Prostate gland (tissue), 2 donors: ENCODE data around the gene KCNN3. TPM values are rescaled to one million over a fixed set of nuclear protein-coding genes. Genes with fewer than 3 reads are reported as not detected.

Experiments
- DNase-seq: peaks from one replicate; pipeline ENCODE4 v3.0.0-alpha.2; 2019; ENCODE audit warnings: low spot score
- H3K27ac ChIP-seq, 2 donors: fragments of 200-600 bp; sonication (generic); 2 replicates each; pipeline ENCODE4 v1.5.1; 2017 to 2019
- H3K27me3 ChIP-seq: fragments of 200-600 bp; sonication (generic); replicated peaks from 2 replicates; pipeline ENCODE4 v1.5.1; 2019; ENCODE audit not compliant: insufficient read depth
- H3K36me3 ChIP-seq, 2 donors: fragments of 200-600 bp; sonication (generic); 1 replicate in 1 of 2; 2 replicates in 1 of 2; pipeline versions ENCODE4 v1.5.1 to v1.8.1; 2017 to 2019
- H3K4me1 ChIP-seq: fragments of 200-600 bp; sonication (generic); replicated peaks from 2 replicates; pipeline ENCODE4 v1.5.1; 2019
- H3K4me3 ChIP-seq, 2 donors: fragments of 200-600 bp; sonication (generic); 2 replicates each; pipeline ENCODE4 v1.5.1; 2017 to 2019
- H3K9me3 ChIP-seq: fragments of 200-600 bp; sonication (generic); 2 replicates; pipeline ENCODE4 v1.5.1; 2017
- POLR2A ChIP-seq: fragments of 450-650 bp; IDR thresholded peaks from one replicate; pipeline ENCODE4 v1.6.1; 2016; ENCODE audit warnings: antibody characterized with exemption, mild to moderate bottlenecking
- POLR2AphosphoS5 ChIP-seq: sonication (generic); formaldehyde crosslinking; IDR thresholded peaks from one replicate; pipeline ENCODE4 v1.6.1; 2017; ENCODE audit warnings: antibody characterized with exemption
- WGBS: methylation state at CpG from one replicate; pipeline ENCODE4 v1.1.5; 2018; 5-methylcytosine and 5-hydroxymethylcytosine counted together
- intact Hi-C: fragments of 100-400 bp; cut with DNase I; formaldehyde crosslinking; loops from one replicate; pipeline ENCODE4 v1.14.2; 2022
- total RNA-seq, 2 donors: library from RNA; depleted of rRNA; stranded (reverse); fragments of >200 nt; gene quantifications; one replicate each; pipeline ENCODE4 v1.1.0, GENCODE V29; 2016
- TF ChIP-seq, protein P1 (sequence below), 4 experiments: fragments of 200-600 bp in 2 of 4; fragments of 450-650 bp in 2 of 4; sonication (generic) in 2 of 4; IDR thresholded peaks; 1 replicate in 3 of 4; 2 replicates in 1 of 4; pipeline ENCODE4 v1.5.1; 2016 to 2019; ENCODE audit warnings: antibody characterized with exemption in 4 of 4, mild to moderate bottlenecking in 2 of 4, moderate library complexity in 2 of 4

KCNN3 gene
- total RNA-seq, 2 donors from 2014 or later = 1.2 to 3.0 TPM

DNA sequence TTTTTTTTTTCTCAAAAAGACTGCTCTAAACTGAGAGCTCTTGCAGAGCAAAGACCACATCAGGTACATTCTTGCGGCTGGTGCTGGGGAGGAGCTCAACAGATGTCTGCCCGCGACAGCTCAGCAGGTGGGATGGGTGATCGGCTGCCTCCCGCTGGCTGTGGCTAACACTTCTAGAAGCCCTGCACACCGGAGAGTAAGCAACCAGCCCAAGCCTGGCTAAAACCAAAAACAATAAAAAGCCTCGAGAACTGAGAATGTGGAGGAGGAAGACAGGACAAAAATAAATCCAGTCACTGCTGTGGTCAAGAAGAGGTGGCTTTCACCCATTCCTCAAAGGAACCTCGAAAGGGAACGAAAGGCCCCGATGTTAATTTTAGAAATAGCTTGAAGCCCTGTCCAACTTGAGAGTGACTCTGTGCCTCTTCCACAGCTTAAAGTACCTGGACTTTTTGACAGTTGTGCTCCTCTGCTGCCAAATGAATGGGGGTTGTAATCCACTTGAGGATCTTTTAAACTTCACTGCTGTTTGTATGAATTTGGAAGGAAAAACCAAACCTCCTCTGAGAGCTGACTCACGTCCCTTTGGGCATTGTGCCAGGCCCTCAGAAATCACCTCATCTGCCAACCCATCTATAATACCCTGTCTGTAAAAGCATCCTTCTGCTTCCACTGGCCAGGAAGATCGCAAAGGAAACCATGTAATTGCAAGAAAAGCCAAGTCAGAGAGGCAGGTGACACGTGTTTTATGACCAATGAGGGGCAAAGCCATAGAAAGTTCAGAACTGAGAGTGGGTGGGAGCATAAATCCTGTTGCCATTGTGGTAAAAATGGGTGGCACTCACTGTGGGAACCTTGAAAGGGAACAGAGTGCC, 78.6 kb downstream of the KCNN3 start:
- no peak for TF ChIP-seq POLR2A
- no peak for DNase-seq
- H3K36me3 ChIP-seq = no peaks in the 10 kb centered on the region
- WGBS = 22% methylated on average over 13 of the region's 13 CpGs
- H3K4me3 ChIP-seq = no peak overlapping the region
- intact Hi-C loops = no loop called here
- H3K9me3 ChIP-seq = no peaks in the 10 kb centered on the region
- H3K27ac ChIP-seq = no peak overlapping the region
- no peaks in the 10 kb centered on the region for H3K27me3 ChIP-seq
- no peaks in the 10 kb centered on the region for H3K4me1 ChIP-seq

DNA sequence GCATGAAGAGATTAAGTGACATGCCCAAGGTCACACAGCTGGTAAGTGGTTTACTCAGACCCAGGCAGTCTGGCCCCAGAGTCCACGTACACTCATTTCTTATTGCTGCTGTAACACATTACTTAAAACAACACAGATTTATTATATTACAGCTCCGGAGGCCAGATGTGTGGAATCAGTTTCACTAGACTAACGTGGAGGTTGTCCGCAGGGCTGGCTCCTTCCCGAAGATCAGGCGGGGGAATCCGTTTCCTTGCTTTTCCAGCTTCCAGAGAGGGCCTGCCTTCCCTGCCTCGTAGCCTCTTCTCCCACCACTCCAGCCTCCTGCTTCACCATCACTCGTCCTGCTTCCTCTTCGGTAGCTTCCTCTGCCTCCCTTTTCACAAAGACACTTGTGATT, 81.2 kb downstream of the KCNN3 start:
- no peak for DNase-seq
- TF ChIP-seq, protein P1, sequence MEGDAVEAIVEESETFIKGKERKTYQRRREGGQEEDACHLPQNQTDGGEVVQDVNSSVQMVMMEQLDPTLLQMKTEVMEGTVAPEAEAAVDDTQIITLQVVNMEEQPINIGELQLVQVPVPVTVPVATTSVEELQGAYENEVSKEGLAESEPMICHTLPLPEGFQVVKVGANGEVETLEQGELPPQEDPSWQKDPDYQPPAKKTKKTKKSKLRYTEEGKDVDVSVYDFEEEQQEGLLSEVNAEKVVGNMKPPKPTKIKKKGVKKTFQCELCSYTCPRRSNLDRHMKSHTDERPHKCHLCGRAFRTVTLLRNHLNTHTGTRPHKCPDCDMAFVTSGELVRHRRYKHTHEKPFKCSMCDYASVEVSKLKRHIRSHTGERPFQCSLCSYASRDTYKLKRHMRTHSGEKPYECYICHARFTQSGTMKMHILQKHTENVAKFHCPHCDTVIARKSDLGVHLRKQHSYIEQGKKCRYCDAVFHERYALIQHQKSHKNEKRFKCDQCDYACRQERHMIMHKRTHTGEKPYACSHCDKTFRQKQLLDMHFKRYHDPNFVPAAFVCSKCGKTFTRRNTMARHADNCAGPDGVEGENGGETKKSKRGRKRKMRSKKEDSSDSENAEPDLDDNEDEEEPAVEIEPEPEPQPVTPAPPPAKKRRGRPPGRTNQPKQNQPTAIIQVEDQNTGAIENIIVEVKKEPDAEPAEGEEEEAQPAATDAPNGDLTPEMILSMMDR (IDR thresholded peaks at IDR 0.05) = no peak
- TF ChIP-seq POLR2AphosphoS5 (no peak), POLR2A (no peak)
- Histone ChIP-seq H3K27me3 (no peaks in the 10 kb centered on the region), H3K36me3 (no peaks in the 10 kb centered on the region), H3K4me1 (no peaks in the 10 kb centered on the region), H3K27ac (no peak overlapping the region), H3K4me3 (no peak overlapping the region), H3K9me3 (no peaks in the 10 kb centered on the region)
- 73% methylated on average over 10 of the region's 10 CpGs for WGBS
- intact Hi-C loops = no loop called here

DNA sequence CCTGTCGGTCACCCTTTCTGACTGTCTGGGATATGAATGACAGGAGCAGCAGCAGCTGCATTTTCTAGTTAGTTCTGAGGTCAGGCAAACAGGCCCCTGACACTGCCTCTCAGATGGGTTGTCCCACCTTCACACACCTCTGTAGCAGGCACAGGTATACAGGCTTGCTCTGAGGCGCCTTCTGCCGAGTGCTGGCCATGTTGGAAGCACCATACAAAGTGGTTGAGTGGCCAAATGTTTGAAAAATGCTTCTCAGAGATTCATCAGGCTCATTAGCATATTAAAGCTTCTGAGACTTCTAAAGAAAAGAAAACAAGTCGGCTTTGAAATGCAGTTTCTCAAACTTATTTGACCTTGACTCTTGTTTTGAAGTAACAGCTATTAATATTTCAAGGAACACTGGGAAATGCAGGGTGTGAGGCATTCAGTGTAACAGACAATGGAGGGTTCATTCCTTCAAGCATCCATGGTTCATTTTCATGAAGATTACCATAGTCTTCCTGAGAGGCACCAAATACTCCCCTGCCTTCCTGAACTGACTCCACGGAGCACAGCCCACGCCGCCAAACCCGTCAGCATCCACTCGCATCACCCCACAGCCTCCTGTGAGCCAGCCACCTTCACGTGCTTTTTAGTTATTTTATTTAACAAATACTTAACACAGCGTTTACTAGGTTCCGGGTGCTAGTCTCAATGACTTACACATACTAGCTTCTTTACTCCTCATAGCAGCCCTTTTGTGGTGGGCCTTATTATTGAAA, 81.8 kb downstream of the KCNN3 start:
- Histone ChIP-seq H3K4me3 (no peak overlapping the region), H3K27ac (no peak overlapping the region), H3K9me3 (no peaks in the 10 kb centered on the region), H3K4me1 (no peaks in the 10 kb centered on the region), H3K27me3 (no peaks in the 10 kb centered on the region), H3K36me3 (no peaks in the 10 kb centered on the region)
- 83% methylated on average over 12 of the region's 12 CpGs for WGBS
- no peak for TF ChIP-seq POLR2AphosphoS5
- TF ChIP-seq, protein P1 (IDR thresholded peaks at IDR 0.05) = no peak
- TF ChIP-seq POLR2A = no peak
- no peak for DNase-seq
- intact Hi-C loops = no loop called here

DNA sequence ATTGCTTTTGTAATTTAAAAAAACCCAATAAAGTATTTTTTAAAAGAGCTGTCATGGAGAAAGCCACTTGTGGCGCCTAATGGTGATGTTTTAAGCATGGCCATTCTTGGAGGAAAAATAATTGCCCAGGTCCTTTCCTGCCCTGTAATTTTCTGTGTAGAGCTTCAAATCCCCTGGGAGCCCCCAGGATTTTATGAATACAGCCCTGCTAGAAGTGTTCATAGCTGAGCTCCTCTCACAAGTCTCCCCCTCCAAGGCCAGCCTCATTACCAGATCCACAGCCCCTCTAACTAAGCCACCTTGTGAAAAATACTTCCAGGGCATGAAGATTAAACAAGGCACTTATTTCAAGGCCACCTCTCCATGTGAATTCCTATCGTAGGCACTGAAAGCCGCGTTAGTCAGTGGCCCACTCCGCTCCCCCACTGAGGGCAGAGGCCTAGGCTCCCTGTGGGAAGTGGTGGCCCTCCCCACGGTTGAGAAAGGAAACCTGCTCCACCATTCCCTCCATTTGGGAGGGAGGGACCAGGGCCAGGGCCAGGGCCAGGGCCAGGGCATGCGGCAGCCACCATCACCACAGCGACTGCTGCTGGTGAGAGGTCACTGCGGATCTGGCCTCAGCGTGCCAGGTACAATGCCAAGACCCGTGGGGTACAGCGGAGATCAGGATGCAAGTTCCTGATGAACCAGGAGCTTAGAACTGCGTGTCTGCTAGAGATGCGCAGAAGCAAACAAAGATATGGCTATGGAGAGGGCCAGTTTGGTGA, 83.1 kb downstream of the KCNN3 start:
- Histone ChIP-seq H3K36me3 (no peaks in the 10 kb centered on the region), H3K27me3 (no peaks in the 10 kb centered on the region), H3K9me3 (no peaks in the 10 kb centered on the region), H3K27ac (no peak overlapping the region), H3K4me3 (no peak overlapping the region), H3K4me1 (no peaks in the 10 kb centered on the region)
- DNase-seq = no peak
- intact Hi-C loops = no loop called here
- 91% methylated on average over 14 of the region's 14 CpGs for WGBS
- no peak for TF ChIP-seq POLR2A
- TF ChIP-seq, protein P1 (IDR thresholded peaks at IDR 0.05) = no peak
- TF ChIP-seq POLR2AphosphoS5 = no peak

DNA sequence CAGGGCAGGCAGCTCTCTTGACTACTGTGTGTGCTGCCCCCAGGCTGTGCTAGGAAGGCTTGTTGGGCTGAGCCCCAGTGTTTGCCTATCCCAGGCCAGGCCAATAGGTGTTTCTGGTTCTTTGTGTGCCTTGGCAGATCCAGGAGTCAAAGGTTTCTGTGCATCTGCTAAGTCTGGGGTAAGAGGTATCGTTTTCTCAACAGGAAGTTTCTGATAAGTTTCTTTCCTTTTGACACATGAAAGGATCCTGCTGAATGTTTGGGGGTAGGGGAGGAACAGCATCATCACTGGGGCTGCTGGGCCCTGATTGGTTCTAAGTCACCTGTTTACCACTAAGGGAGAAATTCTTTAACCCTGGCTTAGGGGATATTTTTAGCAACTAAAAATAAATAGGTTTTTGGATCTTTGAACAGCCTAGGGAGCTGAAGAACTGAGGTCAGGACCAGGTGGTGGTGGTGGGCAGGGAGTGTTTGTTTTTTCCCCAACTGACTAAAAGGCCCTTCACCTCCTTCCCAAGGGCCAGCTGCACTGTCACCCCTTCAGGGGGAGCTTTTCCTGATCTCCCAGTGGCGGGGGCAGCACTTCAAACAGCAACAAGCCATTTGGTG, 85.1 kb downstream of the KCNN3 start:
- H3K4me3 ChIP-seq = no peak overlapping the region
- intact Hi-C loops = no loop called here
- no peak for DNase-seq
- no peak for TF ChIP-seq POLR2AphosphoS5
- TF ChIP-seq POLR2A = no peak
- TF ChIP-seq, protein P1 (IDR thresholded peaks at IDR 0.05) = no peak
- no peaks in the 10 kb centered on the region for H3K4me1 ChIP-seq
- 58% methylated on average over 2 of the region's 2 CpGs for WGBS
- H3K9me3 ChIP-seq = no peaks in the 10 kb centered on the region
- H3K27me3 ChIP-seq = no peaks in the 10 kb centered on the region
- H3K27ac ChIP-seq = no peak overlapping the region
- H3K36me3 ChIP-seq = no peaks in the 10 kb centered on the region
